Lower leg skin (tissue), 4 donors: ENCODE results near the gene ARRDC4. TPM values are rescaled to one million over a fixed set of nuclear protein-coding genes. Genes with fewer than 3 reads are reported as not detected.

Source experiments
- DNase-seq, 2 donors: peaks; one replicate each; pipeline ENCODE4 v3.0.0-alpha.2; 2019; ENCODE audit warnings: low spot score in 2 of 2
- H3K4me3 ChIP-seq: fragments of 200-600 bp; sonication (generic); 2 replicates; pipeline ENCODE4 v1.5.1; 2017; ENCODE audit warnings: mild to moderate bottlenecking, low read depth; ENCODE audit not compliant: poor library complexity, severe bottlenecking
- CTCF ChIP-seq, 3 donors: fragments of 450-650 bp; IDR thresholded peaks; one replicate each; pipeline ENCODE4 v1.5.1; 2016; ENCODE audit warnings: antibody characterized with exemption in 3 of 3, mild to moderate bottlenecking in 3 of 3, moderate library complexity in 2 of 3
- POLR2A ChIP-seq, 2 donors: fragments of 450-650 bp; IDR thresholded peaks; one replicate each; pipeline ENCODE4 v1.6.1; 2016 to 2017; ENCODE audit warnings: antibody characterized with exemption in 2 of 2, mild to moderate bottlenecking in 1 of 2, moderate library complexity in 1 of 2
- WGBS, 2 donors: methylation state at CpG; one replicate each; pipeline ENCODE4 v1.1.5; 2018; 5-methylcytosine and 5-hydroxymethylcytosine counted together
- intact Hi-C: fragments of 100-400 bp; cut with DNase I; formaldehyde crosslinking; loops from one replicate; pipeline ENCODE4 v1.15.0; 2023; ENCODE audit warnings: low total_unique reads
- total RNA-seq, 4 donors: library from RNA; depleted of rRNA; stranded (reverse); fragments of >200 nt; gene quantifications; one replicate each; pipeline ENCODE4 v1.1.0, GENCODE V29; 2016

ARRDC4 gene
- 100 to 1,000 TPM in 1 of 4 donors, 10 to 100 TPM in 3; 44.0 to 103 (median 60.3) TPM for total RNA-seq

- peak in 1 of 3 donors; percentile 65 for TF ChIP-seq CTCF (IDR thresholded peaks at IDR 0.05)
- TF ChIP-seq POLR2A (IDR thresholded peaks at IDR 0.05) = no peak
- intact Hi-C loops = no loop called here
- WGBS, 2 donors = 0 to 1% methylated on average over 23 to 37 of the region's 69 CpGs
- DNase-seq = peak; percentile 100
- peak within 1 kb of the TSS; percentile 58 for H3K4me3 ChIP-seq
These were observed at the start of gene ARRDC4 for GRCh38 chr15:97960364-97961066. Gene ARRDC4, plus strand, starts transcription at chr15:97960703. Its CDS starts 159 bp downstream, at chr15:97960862.

GRCh38 chr15:97914711-97915110, 45.8 kb upstream of the ARRDC4 start:
- intact Hi-C loops = no loop called here
- 79 to 80% methylated on average over 6 of the region's 6 CpGs for WGBS, 2 donors
- DNase-seq = no peak
- TF ChIP-seq CTCF (IDR thresholded peaks at IDR 0.05) (no peak), POLR2A (IDR thresholded peaks at IDR 0.05) (no peak)
- no peak overlapping the region for H3K4me3 ChIP-seq

GRCh38 chr15:97915261-97915660, 45.2 kb upstream of the ARRDC4 start:
- no peak overlapping the region for H3K4me3 ChIP-seq
- DNase-seq = no peak
- intact Hi-C loops = no loop called here
- 82% methylated on average over 5 of the region's 5 CpGs for WGBS, 2 donors
- TF ChIP-seq CTCF (IDR thresholded peaks at IDR 0.05) = no peak
- no peak for TF ChIP-seq POLR2A (IDR thresholded peaks at IDR 0.05)

- intact Hi-C loops = no loop called here
- TF ChIP-seq POLR2A (IDR thresholded peaks at IDR 0.05) (no peak), CTCF (IDR thresholded peaks at IDR 0.05) (no peak)
- no peak overlapping the region for H3K4me3 ChIP-seq
- WGBS, 2 donors = 45 to 48% methylated on average over 4 of the region's 4 CpGs
- no peak for DNase-seq
These were observed 39.1 kb upstream of the ARRDC4 start for GRCh38 chr15:97921296-97921865.

GRCh38 chr15:97929456-97930229, 30.9 kb upstream of the ARRDC4 start:
- intact Hi-C loops = no loop called here
- no peak for TF ChIP-seq POLR2A (IDR thresholded peaks at IDR 0.05)
- no peak for TF ChIP-seq CTCF (IDR thresholded peaks at IDR 0.05)
- DNase-seq = no peak
- 76 to 80% methylated on average over 6 of the region's 6 CpGs for WGBS, 2 donors
- H3K4me3 ChIP-seq = no peak overlapping the region
